ENCODE data around the gene SLC22A5. TPM values are rescaled to one million over a fixed set of nuclear protein-coding genes. Genes with fewer than 3 reads are reported as not detected.
A peak's percentile ranks its signal among the peaks of the same experiment; 100 is the strongest.

Gene SLC22A5
- total RNA-seq, 1 donor from 2014 or later, result 21.6 TPM

DNA sequence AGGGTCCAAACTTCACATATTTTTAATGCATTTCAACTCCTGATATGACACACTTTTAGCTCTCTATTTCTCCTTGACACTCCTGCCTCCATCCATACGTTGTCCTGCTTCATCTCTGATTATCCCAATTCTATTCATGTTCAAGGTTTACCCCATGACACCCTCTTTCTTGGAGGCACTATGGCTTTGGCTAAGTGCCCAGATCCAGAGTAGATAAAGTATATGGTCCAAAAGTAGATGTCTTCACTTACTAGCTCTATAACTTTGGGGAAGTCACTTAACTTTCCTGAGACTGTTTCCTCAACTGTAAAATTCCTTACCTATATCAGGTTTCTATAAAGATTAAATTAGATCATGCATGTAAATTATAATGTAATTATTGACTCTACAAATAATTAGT, 36.1 kb downstream of the SLC22A5 start:
- Mint-ChIP-seq H3K27me3 (peaks cover 12% of the 10 kb centered on the region), H3K9me3 (peaks cover 8% of the 10 kb centered on the region), H3K36me3 (peaks cover 4% of the 10 kb centered on the region), H3K4me3 (no peak overlapping the region), H3K27ac (no peak overlapping the region), H3K4me1 (ENCODE audit: unreplicated experiment) (peaks cover 5% of the 10 kb centered on the region)
- no peak for DNase-seq (ENCODE audit: extremely low spot score, unreplicated experiment)
- TF ChIP-seq, protein P1, sequence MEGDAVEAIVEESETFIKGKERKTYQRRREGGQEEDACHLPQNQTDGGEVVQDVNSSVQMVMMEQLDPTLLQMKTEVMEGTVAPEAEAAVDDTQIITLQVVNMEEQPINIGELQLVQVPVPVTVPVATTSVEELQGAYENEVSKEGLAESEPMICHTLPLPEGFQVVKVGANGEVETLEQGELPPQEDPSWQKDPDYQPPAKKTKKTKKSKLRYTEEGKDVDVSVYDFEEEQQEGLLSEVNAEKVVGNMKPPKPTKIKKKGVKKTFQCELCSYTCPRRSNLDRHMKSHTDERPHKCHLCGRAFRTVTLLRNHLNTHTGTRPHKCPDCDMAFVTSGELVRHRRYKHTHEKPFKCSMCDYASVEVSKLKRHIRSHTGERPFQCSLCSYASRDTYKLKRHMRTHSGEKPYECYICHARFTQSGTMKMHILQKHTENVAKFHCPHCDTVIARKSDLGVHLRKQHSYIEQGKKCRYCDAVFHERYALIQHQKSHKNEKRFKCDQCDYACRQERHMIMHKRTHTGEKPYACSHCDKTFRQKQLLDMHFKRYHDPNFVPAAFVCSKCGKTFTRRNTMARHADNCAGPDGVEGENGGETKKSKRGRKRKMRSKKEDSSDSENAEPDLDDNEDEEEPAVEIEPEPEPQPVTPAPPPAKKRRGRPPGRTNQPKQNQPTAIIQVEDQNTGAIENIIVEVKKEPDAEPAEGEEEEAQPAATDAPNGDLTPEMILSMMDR (conservative IDR thresholded peaks at IDR 0.05), result no peak

DNA sequence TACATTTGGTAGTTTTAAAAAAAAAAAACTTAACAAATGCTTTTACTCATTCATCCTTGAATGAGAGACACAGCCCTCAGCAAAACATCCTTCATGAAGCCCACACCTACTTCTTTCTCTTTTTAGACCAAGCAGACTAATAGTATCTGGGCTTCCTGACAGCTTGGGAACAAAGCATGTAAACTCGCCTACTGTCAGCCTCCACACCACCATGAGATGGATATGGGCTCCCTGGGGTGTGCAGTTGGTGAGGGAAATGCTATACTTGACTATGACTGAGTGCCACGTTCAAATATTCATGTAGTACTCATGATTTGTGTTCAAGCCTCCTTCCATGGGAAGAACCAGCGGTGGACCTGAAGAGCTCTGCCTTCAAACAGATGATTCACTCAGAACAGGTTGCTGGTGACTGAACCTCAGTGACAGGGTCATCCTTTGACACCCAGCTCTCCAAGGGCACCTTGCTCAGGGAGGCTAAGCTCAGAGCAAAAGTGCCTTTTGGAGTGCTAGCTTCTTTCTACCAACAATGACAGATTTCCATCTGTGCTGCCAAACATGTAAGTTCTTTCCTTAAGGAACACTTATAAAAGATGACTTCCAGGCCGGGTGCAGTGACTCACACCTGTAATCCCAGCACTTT, 36.8 kb downstream of the SLC22A5 start:
- no peak for DNase-seq (ENCODE audit: extremely low spot score, unreplicated experiment)
- peaks cover 8% of the 10 kb centered on the region for H3K9me3 Mint-ChIP-seq
- peaks cover 6% of the 10 kb centered on the region for H3K27me3 Mint-ChIP-seq
- peak overlapping the region; percentile 63 for H3K27ac Mint-ChIP-seq
- peaks cover 4% of the 10 kb centered on the region for H3K36me3 Mint-ChIP-seq
- peaks cover 6% of the 10 kb centered on the region for H3K4me1 Mint-ChIP-seq (ENCODE audit: unreplicated experiment)
- H3K4me3 Mint-ChIP-seq, result no peak overlapping the region
- TF ChIP-seq, protein P1 (conservative IDR thresholded peaks at IDR 0.05), result no peak

GRCh38 chr5:132407970-132408369, 38.5 kb downstream of the SLC22A5 start:
- Mint-ChIP-seq H3K27ac (peak overlapping the region; percentile 51), H3K4me1 (ENCODE audit: unreplicated experiment) (peaks cover 14% of the 10 kb centered on the region), H3K9me3 (peaks cover 8% of the 10 kb centered on the region), H3K4me3 (no peak overlapping the region), H3K27me3 (no peaks in the 10 kb centered on the region), H3K36me3 (peaks cover 4% of the 10 kb centered on the region)
- no peak for DNase-seq (ENCODE audit: extremely low spot score, unreplicated experiment)
- TF ChIP-seq, protein P1 (conservative IDR thresholded peaks at IDR 0.05), result no peak

DNA sequence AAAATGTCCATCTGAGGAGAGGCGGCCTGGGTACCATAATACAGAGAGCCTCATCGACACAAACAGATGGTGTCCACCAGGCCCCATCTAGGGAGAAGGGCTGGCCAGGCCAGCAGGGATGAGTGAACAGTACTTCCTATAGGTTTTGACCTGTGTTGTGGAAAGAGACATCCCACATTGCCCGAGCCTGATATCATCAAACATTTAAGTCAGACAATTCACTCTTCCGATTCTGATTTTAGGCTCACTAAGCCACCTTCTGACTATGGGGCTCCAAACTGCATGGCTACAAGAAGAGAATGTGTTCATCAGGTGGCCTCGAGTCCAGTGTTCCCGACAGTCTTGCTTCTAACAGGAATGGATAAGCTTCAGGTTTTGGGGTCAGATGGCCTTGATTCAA, 38.9 kb downstream of the SLC22A5 start:
- H3K27ac Mint-ChIP-seq, result peak overlapping the region; percentile 51
- peaks cover 14% of the 10 kb centered on the region for H3K4me1 Mint-ChIP-seq (ENCODE audit: unreplicated experiment)
- TF ChIP-seq, protein P1 (conservative IDR thresholded peaks at IDR 0.05), result no peak
- peak overlapping the region; percentile 39 for H3K4me3 Mint-ChIP-seq
- peaks cover 4% of the 10 kb centered on the region for H3K36me3 Mint-ChIP-seq
- no peak for DNase-seq (ENCODE audit: extremely low spot score, unreplicated experiment)
- H3K27me3 Mint-ChIP-seq, result no peaks in the 10 kb centered on the region
- peaks cover 8% of the 10 kb centered on the region for H3K9me3 Mint-ChIP-seq

GRCh38 chr5:132408965-132409364, 39.5 kb downstream of the SLC22A5 start:
- peak overlapping the region; percentile 74 for H3K4me3 Mint-ChIP-seq
- H3K9me3 Mint-ChIP-seq, result peaks cover 8% of the 10 kb centered on the region
- H3K36me3 Mint-ChIP-seq, result peaks cover 4% of the 10 kb centered on the region
- TF ChIP-seq, protein P1 (conservative IDR thresholded peaks at IDR 0.05), result no peak
- no peak for DNase-seq (ENCODE audit: extremely low spot score, unreplicated experiment)
- H3K27me3 Mint-ChIP-seq, result no peaks in the 10 kb centered on the region
- H3K27ac Mint-ChIP-seq, result peak overlapping the region; percentile 62
- H3K4me1 Mint-ChIP-seq (ENCODE audit: unreplicated experiment), result peaks cover 14% of the 10 kb centered on the region
